Measurements from ENCODE around the gene DDAH2.

The DDAH2 gene, protein sequence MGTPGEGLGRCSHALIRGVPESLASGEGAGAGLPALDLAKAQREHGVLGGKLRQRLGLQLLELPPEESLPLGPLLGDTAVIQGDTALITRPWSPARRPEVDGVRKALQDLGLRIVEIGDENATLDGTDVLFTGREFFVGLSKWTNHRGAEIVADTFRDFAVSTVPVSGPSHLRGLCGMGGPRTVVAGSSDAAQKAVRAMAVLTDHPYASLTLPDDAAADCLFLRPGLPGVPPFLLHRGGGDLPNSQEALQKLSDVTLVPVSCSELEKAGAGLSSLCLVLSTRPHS

DNA sequence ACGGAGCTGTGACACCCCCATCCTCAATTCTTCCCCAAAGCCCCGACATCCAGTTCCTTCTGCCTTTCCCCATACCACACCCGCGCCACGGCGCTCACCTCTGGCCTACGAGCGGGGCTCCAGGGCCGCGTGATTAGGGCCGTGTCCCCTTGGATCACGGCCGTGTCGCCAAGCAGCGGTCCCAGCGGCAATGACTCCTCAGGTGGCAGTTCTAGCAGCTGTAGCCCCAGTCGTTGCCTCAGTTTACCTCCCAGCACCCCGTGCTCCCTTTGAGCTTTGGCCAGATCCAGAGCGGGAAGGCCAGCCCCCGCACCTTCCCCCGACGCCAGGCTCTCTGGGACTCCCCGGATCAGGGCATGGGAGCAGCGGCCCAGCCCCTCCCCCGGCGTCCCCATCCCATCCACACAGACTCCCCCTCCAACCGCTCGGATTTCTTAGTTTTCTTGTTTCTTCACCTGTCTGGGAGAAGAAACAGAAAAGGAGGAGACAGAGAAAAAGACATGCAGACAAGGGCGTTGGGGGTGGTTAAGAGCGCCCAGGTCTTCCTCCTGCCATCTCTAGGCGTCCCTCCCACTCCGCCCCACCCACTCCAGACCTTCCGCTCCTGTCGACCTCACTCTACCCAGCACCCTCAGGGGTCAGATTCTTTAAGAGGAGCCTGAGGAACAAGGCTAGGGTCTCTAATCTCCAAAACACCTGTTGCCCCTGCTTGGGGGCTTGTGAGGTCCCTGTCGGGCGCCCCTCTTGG is at the start of gene DDAH2:
Gene DDAH2 (minus strand): TSS at position 533 of the 748 bp plus-strand sequence. CDS start 138 bp downstream, at position 395.
- peak; percentile 28 for DNase-seq

DNA sequence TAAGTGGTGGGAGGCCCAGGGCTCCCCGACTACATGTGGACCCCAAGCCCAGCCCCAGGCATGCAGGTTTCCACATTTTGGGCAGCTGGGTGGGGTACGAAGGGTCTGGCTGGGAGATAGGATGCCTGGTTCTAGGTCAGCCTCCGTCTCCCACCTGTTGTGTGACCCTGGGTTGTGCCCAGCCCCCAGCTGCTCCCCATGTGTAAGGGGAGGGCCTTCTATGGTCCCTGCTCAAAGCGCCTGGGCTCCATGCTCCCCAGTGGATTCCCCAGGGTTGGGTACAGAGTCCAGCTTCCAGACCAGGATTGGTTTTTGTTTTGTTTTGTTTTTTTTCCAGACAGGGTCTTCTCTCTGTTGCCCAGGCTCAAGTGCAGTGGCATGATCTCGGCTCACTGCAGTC is 49.1 kb upstream of the DDAH2 start:
- no peak for DNase-seq

DNA sequence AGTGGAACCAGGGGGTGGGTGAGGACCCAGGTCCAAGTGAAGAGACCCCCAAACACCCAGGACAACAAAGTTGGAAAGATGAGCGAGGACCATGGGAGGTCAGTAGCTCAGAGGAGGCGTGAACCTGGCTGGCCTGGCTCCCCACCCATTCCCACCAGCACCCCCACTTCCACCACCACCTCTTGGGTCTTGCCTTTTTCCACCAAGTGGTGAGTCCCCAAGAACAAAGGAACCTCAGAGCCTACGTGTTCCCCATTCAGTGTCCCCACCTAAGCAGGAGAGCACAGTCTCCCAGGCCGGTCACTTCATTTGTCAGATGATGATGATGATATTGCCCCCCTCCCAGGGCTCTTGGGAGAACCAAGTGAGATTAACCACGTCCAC is 48.6 kb upstream of the DDAH2 start:
- DNase-seq: no peak

DNA sequence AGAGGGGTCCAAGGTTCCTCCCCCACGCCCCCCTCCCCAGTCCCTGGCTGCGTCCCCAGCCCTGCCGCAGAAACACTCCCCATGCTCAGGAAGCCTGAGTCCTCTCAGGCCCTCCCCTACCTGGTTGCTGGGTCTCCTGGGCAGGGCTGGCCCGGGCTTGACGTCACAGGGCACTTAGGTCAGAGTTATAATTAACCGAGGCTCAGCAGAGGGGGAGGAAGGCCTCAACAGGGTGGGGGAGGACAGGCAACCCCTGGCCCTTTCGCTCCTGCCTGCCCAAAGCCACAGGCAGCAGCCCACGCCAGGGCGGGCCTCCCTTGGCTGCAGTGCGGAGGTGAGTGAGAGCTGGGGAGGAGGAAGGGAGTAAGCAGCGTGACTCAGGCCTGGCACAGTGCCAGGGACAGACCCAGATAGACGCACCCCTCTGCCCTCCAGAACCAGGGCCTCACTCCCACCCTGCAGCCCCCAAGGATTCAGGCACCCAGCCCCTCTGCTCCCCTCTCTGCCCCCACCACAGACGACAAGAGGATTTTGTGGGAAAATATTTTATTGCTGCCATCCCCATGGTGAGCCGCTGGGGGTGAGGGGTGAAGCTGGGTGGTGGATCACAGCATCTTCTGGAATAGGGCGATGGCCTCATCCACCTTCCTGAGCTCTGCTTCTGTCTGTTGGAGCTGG is 48.0 kb upstream of the DDAH2 start, which contains the start of gene VWA7:
Gene VWA7 (minus strand): TSS at position 340 of the 678 bp plus-strand sequence. CDS start 549 bp downstream, outside the sequence.
- DNase-seq: no peak

DNA sequence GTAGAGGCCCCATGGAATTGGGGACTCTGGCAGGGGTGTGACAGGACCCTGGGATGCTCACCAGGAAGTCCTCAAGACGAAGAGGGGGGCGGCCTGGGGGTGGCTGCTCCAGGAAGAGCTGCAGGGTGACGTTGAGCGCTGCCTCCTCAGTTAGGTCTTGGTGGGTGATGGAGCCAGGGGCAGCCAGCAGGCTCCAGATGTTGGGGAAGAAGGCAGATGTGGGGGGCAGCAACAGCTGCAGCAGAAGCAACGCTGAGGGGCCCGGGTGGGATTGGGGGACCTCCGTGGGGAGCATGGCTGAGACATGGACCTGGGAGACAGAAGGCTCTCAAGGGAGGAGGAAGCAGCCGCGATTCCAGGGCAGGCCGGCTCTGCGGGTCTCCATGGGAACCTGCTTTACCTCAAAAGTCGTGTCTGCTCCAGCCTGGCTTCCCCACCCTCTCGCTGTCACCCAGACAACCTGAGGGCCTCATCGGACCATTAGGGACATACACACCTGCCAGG is 47.4 kb upstream of the DDAH2 start:
- DNase-seq: no peak

DNA sequence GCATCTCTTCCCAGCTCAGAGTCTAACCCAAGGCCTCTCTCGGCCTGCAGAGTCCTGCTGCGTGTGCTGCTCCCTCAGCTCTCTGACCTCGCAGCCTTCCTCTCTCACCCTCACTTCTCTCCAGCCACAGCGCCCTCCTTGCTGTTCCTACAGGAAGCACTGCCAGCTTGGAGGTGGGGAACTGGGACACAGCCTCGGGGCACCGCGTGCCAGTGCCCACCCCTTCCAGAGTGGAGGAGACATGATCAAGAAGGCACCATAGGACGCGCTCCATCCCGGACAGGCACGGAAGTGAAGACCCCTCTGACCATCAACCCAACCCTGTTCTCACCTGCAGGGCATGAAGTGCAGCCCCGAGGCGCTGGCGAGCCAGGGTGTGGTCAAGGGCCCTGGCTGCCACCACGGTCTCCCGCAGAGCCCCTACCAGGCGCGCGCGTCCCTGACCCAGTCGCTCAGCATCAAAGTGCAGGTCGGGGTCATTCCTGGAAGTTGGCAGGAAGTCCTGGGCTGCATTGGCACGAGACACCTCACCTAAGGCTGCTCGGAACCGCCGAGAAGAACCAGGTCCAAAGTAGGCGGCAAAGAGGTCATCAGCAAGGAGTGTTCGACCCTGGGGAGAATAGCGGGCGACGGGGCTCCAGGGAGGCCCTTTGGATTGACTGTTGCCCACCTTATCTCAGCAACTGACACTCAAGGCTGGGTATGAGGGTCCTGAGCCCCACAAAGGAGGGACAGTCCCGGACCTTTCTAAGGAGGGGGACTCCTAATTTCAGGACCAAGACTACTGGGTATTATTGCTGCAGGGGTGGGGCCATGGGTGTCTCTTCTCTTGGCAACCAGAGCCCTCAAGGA is 46.8 kb upstream of the DDAH2 start:
- no peak for DNase-seq

DNA sequence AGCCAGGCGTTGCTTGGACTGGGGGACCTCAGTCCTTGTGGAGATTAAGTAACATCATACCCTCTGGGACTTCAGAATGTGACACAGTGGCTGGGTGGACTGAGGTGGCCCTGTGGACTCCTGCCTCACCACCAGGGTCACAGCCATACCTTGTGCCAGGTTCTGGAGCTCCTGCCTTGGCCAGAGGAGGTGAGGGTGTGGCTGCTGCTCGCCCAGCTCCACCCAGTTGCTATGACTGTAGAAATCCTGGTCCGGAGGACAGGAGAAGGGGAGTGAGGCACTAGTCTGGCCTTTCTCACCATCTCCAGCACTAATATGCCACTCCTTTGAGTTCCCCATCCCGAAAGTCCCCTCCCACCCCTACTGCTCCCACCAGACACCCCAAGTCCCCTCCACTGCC is 46.1 kb upstream of the DDAH2 start:
- DNase-seq: no peak

DNA sequence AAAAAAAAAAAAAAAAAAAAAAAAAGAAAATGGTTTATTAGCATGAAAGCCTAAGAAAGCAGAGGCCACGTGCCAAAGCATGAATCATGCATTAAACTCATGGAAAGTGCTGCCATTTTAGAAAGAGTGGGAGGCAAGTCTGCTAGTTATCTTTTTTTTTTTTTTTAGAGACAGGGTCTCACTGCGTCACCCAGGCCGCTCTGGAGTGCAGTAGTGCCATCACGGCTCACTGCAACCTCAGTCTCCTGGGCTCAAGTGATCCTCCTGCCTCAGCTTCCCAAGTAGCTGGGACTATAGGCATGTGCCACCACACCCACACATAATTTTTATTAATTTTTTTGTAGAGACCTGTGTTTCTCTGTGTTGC is 42.9 kb upstream of the DDAH2 start:
- DNase-seq: no peak

DNA sequence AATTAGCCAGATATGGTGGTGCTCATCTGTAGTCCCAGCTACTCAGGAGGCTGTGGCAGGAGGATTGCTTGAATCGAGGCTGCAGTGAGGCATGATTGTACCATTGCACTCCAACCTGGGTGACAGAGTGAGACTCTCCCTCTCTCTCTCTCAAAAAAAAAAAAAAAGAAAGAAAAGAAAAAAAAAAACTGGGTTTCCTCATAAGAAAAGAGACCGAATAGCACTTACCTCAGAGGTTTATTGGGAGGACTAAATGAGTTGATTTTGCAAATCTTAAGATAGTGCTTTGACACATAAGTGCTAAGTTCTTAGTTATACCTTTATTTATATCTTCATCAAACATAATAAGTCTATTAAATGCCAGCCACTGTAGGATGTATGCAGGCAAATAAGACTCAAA is 41.8 kb upstream of the DDAH2 start:
- DNase-seq: no peak

DNA sequence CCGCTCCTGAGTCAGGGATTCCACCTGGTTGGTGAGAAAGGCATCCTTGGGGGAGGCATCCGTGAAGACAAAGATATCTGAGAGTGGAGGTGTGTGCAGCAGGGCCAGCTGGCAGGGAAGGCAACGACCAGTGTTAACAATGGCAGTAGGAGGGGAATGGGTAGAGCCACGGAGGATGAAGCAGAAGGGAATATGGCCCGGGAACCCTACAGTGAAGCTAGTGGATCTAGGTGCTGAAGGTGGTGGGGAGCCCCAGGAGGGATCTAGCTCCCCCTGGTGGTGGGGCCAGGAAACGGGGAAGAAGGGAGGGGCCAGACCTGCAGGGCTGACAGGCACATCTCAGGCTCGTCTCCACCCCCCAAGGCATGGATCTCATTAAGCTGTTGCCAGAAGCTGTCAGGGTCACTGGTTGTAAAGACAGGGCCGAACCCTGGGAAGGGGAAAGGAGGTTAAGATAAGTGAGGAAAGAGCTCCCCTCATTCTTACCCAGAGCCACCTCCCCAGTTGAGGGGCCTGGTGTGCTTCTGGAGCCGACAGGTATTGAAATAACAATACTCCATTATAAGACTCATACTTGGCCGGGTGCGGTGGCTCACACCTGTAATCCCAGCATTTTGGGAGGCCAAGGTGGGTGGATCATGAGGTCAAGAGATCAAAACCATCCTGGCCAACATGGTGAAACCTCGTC is 40.7 kb upstream of the DDAH2 start:
- DNase-seq: peak; percentile 29

DNA sequence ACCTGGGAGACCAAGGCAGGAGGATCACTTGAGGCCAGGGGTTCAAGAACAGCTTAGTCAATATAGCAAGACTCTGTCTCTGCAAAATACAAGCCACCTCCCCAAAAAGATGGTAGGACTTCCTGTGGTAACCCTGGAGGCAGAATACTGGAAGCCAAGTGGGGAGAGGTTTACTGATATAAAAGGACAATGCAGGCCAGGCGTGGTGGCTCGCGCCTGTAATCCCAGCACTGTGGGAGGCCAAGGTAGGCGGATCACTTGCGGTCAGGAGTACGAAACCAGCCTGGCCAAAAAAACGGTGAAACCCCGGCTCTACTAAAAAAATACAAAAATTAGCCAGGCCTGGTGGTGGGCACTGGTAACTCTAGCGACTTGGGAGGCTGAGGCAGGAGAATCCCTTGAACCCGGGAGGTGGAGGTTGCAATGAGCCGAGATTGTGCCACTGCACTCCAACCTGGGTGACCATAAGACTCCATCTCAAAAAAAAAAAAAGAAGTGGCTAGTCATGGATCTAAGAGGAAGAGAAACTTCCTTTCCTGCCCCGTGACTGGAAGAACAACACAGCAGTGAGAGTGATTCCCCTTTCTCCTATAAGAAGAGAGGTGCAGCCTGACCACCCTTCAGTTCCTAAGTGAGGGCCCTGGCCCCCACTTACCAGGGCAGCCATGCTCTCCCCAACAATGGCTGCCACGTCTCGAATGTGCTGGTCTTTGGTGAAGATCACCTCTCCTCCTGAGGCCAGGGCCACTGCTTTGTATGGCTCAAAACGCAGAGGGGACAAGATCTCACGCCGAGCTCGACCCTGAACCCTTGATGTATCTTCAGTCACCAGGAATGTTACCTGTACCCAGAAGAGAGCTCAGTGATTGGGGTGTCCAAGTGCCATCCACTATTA is 39.5 kb upstream of the DDAH2 start:
- no peak for DNase-seq

DNA sequence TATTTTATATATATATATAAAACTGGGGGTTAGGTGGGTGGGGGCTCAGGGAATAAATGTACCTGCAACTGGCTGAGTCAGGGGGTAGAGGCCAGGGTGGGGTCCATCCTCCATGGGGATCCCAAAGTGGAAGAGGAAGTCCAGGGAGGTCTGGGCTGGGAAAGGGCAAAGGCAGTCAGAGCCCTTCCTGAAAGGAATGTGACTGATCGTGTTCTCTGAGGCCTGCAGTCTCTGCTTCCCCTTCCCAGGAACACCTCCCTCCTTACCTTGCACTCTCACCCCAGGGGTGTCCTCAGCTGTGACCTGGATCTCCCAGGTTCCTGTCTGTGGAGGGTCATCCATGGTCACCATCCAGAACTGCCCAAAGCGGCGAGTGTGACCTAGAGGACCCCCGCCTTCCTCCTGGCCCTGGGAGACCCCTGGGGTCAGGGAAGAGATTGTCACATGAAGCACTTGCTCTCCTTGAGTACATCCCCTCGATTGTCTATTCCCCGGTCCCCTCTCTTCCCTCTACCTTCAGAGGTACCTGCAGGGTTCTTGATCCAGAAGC is 38.1 kb upstream of the DDAH2 start:
- no peak for DNase-seq

DNA sequence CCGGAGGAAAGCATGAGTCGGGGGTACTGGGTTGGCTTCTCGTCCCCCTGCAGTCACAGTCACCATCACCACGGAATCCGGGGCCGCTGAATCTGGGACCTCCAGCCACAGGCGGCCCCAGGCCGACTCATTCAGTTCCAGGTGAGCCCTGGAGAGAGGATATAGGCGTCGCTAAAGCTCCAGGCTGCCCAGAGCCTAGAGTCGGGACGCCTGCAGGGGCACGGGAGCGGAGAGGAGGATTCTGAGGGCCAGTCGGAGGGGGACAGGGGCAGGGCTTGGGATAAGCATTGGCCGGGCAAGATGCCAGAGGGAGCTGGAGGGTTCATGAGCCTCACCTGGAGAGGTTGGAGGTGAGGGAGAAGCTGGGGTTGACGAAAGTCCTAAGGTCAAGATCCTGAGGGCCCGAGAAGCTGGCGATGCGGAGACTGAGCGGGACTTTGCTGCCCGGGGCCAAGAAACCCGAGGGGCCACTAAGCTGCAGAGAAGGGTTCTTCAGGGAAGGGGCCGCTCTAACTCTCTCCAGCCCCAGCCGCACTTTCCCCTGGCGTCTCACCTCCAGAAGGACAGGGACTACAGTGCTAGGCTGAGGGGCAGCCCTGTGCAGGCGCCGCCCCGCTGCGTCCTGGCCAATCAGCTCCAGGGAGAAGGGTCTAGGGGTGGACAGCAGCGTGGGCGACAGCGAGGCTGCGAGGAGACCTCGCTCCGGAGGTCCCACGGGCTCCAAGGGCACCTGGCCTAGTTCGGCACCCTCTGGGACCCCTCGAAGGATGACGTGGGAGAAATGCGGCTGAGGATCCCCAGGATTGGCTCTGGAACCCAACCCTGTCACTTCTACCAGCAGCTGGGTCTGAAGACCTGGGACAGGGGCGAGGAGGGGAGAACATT is 37.1 kb upstream of the DDAH2 start:
- DNase-seq: peak; percentile 79

DNA sequence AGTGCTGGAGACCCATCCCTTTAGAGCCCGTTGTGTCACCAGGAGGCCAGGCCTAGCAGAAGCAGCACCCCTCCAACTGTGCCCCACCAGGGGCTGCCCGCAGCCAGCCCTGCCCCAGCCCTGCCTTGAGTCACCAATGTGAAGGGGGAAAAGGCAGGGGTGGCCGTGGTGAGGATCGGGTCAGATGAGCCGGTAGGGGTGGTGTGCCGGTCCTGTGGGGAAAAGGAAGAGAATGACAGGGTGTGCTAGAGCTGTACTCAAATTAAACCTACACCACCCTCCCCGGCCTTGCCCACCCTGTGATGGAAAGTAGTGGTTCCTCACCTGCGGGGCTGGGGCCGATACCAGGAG is 36.4 kb upstream of the DDAH2 start:
- no peak for DNase-seq

DNA sequence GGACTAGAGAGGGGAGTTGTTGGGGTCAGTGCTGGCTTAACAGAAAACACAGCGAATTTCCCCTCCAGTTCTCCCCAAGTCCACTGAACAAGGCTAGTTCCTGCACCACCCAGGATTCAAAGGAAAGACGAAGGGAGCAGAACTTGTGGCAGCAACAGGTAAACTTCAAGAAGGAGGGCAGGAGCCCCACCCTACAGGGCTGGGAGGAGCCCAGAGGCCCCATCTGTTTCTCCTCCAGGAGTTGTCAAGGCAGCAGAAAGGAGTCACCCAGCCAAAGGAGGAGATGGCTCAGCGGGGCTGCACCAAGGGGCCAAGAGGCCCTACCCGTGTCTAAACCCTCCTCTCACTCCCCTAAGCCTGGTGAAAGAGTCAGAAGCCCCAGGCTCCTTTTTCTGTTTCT is 35.1 kb upstream of the DDAH2 start:
- DNase-seq: no peak

DNA sequence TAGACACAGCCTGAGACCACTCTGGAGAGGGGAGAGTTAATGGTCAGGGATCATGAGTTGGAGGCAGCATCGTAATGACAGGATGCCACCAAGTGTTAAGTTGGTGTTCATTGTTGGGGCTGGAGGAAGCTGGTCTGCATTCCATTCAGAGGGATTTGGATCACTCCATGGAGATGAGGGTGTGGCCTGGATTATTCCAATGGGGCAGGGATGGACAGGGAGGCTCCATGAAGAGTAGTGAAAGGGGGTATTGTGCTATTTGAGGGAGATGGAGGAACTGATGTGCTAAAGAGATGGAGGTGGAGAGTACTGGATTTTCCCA is 34.5 kb upstream of the DDAH2 start:
- DNase-seq: peak; percentile 84

DNA sequence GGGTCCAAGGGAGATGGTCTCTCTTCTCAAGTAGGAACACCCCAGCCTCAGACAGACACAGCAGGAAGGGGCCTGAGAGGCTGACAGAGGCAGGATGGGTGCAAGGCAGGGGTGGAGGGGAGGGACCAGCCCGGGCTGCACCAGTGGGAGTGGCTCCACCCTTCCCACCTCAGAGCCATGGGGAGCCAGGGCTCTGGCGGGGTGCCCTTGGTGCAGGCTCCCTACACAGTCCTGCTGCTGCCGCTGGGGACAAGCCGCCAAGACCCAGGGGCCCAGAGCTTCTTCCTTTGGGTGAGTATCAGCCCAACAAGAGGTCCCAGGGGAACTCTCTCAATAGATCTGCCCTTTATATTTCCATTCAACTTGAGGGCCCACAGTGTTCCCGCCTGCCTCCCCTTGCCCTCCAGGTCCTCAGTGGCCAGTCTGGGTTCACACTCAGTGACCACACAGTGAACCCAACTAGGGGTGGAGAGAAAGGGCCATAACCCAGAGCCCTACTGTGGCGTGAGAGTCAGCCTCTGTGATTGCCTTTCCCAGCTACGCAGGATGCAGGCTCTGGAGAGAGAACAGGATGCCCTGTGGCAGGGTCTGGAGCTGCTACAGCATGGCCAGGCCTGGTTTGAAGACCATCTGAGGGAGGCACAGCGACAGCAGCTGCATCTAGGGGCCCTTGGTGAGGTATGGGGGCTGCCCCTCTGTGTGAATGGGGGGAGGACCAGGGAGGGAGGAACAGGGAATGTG is 33.9 kb upstream of the DDAH2 start:
- DNase-seq: no peak

DNA sequence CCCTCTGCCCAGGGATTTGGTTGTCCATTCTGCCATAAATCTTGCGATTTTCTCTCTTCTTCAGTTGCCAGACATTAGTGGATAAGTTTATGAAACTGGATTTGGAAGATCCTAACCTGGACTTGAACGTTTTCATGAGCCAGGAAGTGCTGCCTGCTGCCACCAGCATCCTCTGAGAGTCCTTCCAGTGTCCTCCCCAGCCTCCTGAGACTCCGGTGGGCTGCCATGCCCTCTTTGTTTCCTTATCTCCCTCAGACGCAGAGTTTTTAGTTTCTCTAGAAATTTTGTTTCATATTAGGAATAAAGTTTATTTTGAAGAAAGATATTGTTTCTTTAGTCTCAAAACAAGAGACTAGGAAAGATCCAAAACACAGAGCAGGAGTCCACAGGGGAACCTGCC is 33.3 kb upstream of the DDAH2 start, which contains the start of gene SAPCD1:
Gene SAPCD1 (plus strand): TSS at position 301 of the 400 bp plus-strand sequence. CDS start 399 bp downstream, outside the sequence.
- no peak for DNase-seq

DNA sequence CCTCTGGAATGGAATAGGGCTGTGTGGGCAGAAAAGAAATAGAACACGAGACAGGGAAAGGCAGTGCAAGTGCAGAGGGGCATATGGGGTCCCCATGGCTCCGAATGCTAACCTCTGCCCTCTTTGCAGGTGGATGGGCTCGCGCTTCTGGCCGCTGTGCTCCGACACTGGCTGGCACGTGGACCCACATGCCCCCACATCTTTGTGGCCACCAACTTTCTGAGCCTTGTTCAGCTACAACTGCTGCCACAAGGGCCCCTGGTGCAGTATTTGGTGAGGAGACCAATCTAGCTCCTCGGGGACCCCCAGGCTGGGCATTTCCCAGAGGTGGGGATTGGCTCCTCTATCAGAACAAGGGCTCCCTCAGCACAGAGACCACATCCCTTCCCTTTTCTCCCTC is 32.2 kb upstream of the DDAH2 start:
- no peak for DNase-seq
